GM21515 (cell line): ENCODE measurements around the gene PKHD1.

Experiments used
- ATAC-seq: cut with Tn5 transposase; IDR thresholded peaks from one replicate; pipeline ENCODE4 v1.9.1; 2021; ENCODE audit not compliant: unreplicated experiment

The PKHD1 gene

DNA sequence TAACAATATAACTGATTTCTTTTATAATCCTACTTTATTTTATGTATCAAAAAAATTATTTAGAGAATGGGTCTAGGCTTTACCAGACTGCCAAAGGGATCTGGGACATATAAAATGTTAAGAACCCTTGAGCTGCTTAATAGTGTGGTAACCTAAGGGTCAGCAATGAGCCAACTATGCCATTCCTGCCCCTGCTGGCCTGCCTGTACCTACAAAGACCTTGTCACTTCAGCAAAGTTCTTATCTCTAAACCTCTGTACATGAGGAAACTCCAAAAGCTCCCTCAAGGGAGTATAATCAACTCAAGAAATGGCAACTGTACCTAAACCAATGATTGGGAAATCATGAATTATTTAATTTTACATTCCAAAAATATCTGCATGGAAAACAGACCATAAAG, 266.9 kb downstream of the PKHD1 start:
- ATAC-seq = no peak

DNA sequence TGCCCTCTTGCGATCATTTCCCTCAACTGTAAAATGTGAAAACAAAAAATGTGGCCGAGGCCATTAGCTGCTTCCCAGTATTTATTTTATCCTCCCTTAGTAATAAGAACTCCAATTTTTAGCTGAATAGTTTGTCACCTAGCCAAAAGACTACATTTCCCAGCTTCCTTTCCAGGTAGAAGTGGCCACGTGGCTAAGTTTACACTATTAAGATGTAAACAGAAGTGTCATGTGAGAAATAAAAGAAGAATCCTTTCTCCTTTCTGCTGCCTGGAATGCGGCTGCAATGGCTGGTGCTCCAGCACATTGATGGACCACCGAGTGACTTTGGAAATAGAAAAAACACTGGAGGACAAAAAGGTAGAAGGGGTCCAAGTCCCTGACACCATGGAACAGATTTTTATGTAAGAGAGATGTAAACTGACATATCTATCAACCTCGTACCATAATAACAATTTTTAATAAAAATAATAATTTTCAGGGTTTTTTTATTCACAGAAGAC, 268.8 kb downstream of the PKHD1 start:
- ATAC-seq = no peak

DNA sequence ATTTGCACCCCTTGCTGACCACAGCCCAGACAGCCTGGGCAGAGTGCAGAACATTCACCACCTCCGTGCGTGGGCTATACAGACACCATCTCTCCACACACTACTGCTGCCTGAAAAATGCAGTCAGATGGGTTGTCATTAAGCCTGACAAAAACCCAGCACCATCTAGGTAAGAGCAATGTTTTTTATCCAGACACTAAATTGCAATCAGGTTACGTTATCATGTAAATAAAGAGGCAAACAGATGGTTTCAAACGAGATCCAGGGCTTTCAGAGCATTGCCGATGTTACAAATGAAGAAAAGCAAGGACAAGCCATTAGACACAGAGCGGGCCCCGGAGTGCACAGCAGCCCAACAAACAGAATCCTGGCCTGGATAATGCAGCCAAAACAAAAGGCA, 269.6 kb downstream of the PKHD1 start:
- no peak for ATAC-seq

DNA sequence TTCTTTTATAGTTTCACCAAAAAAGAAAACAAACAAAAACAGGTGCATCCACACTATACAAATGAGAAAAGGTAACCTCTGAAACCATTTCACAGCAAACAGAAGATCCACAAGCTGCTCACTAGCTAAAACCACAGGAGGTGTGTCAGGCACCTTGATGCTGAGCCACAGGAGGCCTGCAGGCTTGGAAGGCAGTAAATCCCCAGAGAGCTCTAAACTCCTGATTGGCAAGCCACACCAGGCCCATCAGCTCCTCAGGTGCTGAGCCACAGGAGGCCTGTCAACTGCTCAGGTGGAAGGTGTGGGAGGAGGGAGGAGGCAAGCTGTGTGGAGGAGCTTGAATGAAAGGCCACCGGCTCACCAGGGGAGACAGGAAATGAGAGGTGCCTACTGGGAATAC, 273.0 kb downstream of the PKHD1 start:
- ATAC-seq = peak; percentile 77

DNA sequence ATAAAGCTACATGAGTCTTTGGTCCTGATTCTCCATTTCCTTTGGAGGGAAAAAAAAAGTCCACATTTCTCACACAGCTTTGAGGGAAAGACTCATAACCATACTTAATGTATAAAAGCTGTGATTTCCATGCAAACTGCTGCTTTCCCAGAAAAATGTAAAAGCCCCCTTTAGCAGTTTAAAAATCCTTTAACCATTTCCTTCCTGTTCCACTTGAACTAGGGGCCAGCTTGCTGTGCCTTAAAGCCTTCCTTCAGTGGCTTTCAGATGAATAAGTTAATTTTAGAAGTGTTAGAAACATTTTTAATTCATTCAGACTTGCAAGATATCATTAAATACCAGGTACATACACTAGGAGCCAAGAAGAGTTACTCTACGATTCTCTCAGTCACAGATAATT, 273.5 kb downstream of the PKHD1 start:
- ATAC-seq = no peak

DNA sequence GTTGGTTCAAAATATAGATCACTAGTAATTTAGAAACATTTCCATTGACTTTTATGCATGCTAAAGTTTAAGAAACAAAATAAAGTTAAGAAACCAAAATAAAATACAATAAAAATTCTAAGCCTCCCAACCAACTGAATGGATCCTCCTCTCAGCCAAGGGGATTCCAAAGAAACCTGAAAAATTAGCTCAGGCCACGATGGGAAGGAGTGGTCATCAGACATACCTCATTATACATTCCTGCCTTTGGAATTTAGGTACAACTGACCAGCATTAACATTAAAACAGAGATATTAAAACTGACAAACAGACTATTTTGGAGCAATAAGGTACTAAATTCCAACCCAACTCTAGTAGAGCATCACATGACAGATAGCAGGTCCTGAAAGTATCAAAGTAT, 275.2 kb downstream of the PKHD1 start:
- no peak for ATAC-seq

DNA sequence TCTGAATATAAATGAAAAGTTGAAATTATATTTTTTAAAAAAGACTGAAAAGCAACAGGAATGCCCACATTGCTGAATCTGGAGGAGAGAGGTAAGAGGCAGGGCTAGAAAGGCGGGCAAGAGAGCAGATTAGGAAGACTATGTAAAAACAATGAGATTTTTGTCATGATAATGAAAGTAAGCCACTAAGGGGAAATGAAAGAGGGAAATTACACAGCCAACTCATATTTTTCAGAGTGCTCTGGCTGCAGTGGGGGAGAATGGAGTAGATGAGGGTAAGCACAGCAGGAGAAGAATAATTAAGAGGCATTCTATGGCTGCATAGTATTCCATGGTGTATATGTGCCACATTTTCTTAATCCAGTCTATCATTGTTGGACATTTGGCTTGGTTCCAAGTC, 281.9 kb downstream of the PKHD1 start:
- ATAC-seq = peak; percentile 88

DNA sequence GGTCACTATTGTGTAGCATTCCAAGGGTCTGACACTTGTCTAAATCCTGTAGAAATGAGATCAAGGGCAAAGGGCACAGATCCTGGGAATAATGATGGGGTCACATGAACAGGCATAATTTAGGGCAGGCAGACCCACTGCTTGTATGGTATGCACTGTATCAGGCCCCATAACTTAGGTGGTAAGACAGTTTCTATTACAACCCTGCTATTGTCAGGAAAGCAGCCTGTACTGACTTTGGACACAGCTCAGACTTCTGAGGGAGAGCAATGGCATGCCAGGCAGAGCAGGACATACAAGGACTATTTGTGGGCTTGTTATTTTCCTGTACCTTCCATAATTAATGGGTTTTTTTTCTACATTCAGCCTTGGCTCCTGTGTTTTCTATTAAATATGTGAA, 286.8 kb downstream of the PKHD1 start:
- ATAC-seq = no peak

DNA sequence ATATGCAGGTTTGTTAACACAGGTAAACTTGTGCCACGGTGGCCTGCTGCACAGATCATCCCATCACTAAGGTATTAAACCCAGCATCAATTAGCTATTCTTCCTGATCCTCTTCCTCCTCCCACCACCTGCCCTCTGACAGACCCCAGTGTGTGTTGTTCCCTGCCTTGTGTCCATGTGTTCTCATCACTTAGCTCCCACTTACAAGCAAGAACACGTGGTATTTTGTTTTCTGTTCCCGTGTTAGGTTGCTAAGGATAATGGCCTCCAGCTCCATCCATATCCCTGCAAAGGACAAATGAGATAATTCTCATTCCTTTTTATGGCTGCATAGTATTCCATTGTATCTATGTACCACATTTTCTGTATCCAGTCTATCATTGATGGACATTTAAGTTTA, 294.0 kb downstream of the PKHD1 start:
- ATAC-seq = no peak

DNA sequence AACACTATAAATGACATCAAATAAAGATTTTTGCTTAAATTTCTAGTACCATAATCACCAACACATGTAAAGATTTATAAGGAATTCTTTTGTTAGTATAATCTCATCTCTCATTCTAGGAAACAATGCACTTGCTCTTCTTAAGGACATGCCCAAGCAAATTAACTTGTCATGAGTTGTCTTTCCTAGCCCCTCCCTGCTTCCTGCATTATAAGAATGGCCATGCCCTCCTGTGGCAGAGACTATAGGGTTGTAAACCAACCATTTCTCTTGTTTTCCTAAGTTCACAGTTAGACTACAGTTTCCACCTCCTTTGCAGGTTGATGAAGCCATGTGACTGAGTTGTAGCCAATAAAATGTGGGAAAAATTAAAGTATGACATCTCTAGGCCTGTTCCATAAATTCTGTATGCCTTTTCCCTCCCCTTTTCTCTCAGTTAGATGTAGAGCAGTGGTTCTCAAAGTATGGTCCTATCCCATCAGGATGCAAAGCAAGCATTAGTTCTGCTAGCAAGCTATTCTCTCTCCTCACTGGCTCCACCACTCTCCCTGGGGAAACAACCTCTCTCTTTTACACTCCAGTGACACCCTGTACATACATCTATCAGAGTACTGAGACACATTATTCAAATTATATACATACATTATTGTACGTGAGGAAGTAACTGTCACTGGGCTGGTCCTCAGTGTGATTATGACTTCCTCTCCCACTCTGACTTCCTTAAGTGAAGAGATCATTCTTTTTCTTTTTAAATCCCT, 295.0 kb downstream of the PKHD1 start:
- ATAC-seq = no peak

DNA sequence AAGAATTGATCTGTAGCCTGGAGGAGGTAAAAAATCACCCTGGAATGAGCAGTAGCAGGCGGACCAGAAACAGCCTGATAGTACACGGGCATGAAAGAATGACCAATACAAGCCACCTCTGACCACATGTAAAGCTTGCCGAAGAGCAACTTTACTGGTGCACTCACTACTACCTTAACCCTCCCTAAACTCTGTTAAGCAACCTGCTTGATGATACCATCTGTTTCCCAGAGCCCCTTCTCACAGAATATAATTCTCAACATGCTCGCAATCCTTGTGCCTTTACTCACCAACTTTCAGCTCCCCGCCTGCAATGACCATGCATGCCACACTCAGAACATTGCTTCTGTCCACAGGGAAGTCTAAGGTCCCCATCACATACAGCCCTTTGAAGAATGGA, 296.5 kb downstream of the PKHD1 start:
- no peak for ATAC-seq

DNA sequence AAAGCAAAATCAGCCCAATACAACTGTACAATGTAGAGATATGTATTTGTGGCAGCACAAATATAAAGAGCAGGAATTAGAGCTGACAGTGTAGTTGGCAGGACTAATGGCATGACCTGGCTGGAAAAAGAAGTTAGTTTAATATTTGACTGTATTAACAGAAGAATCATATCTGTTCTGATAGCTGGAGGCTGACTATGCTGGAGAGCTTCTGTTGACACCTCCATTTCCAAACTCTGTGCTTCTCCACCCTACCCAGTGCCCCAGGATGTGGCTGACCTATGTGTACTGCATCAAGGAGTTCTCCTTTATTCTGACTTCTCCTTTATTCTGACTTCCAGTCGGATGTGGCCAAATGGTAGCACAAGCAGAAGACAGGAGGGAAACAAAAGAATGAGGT, 299.3 kb downstream of the PKHD1 start:
- ATAC-seq = no peak

DNA sequence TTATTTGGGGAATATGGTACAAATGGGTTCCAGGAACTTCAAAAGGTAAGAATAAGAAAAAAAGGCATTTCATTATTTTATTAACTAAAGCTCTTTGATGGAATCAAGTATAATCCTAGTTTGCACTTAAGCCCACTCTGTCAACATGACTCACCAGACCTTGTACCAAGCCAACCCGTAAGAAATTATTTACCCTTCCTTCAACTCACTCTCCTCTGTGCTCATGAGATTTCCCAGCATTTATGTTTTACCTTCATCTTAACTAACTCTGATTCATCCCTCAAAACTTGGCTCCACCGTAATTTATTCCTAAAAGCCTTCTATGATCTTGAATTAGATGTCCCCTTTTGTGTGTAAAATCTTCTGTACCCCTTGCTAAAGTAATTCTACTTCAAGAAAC, 308.7 kb downstream of the PKHD1 start:
- ATAC-seq = no peak

DNA sequence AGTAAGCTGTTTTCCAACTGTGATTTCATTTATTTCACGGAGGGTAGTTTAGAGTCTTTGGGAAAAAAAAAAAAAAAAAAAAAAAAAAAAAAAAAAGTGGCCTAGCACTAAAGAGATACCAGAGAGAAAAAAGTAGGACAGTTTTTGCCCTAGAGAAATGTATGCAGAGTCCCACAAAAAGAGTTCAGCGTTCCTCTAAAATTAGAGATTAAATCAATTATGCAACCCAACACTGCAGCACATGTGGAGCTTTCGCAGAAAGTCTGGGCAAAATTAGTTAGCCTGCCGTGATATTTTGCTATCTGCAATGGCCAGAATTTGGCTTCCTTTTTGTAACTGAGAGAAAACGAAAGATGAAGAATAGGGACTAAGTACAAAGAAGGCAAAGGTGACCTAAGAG, 309.8 kb downstream of the PKHD1 start:
- ATAC-seq = no peak

DNA sequence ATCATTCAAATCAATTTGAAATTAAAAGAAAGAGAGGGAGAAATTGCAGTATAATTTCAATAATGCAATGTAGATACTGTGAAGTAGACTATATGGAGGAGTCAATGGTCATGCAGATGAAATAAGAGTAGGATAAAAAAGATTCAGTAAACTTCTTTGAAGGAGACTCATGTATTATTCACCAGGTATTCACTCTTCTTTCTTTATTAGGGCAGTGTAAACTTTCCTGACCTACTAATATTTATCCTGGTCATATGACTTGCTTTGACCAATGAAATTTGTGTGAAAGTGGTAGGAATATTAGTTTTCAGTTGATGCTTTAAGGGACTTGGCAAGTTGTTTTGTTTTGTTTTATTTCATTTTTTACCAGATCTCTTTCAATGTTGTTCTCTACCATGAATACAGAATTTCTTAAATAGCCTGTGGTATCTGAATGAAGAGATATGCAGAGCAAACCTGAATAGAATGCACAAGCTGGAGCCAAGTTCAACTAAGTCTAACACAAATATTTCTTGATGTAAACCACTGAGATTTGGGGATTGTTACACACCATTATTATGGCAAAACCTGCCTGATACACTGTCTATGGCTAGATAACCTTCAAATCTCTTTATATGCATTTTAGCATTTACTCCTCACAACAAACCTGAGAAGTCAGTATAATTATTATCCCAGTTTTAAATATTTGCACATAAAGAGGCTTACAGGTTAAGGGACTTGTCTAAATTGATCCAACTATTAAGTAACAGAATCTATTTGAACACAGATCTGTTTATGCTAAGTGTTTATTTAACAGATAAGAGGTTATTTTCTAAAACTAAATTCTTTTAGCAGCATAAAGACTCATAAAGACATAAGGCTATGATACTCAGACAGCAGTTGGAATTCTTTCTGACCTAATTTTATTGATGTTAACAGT, 311.2 kb downstream of the PKHD1 start:
- ATAC-seq = no peak

DNA sequence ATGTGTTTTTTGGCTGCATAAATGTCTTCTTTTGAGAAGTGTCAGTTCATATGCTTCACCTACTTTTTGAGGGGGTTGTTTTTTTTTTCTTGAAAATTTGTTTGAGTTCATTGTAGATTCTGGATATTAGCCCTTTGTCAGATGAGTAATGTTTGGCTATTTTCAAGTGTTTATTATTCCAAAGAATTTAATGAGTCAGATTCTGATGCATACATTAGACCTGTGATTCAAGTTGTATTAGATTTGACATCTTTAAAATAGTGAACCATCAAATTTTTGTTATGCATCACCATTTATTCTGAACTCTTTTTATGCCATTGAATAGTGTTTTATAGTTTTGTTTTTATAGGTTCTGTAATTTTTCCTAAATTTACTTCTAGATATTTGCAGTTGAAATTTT, 319.3 kb downstream of the PKHD1 start:
- no peak for ATAC-seq

DNA sequence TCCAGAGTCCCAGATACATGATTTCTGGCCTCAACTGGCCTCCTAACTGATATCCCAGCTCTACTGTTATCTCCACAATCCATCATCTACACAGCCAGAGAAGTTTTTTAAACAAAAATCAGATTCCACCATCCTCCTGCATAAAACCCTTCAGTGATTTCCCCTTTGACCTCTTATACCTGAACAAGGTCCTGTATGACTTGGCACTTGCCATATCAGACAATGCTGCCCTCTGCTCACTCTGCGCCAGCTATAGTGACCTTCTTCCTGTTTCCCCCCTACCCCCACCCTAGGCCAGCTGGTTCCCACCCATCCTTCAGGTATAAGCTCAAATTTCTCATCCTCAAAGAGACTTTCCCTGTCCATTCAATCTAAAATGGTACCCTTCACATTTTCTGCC, 322.2 kb downstream of the PKHD1 start:
- no peak for ATAC-seq

DNA sequence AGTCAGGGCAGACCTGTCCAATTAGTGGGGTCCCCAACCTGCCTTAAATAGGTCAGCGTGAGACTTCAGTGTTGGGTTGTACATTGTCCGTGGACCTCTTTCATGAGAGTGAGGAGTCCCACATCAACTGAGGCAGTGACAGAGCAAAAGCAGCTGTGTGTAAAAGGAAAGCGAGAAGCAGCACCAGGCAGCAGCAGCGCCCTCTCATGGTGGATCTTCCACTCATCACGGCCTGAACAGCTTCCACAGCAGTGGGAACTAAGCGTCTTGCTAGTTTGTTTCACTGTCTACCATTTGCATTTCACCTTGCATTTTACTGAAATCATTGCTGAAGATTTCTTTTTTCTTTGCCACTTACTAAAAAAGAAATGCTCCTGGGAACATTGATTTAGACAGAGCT, 333.8 kb downstream of the PKHD1 start:
- no peak for ATAC-seq

DNA sequence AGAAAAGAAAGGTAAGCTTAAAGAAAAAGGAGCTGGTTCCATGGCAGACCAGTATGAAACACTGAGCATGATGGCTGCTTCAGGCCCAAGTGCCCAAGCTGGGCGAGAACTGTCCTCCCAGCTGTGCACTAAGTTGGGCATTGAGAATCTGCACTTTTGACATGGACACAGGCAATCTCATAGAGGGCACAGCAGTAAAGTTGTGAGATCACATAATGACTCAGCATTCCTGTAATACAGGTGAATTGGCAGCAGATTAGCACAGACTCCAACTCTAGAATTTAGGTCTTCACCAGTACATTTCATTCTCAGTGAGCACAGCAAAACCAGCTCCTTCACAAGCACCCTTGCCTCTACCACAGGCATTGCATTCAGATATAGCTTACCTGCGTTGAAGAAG, 343.4 kb downstream of the PKHD1 start:
- ATAC-seq = no peak

DNA sequence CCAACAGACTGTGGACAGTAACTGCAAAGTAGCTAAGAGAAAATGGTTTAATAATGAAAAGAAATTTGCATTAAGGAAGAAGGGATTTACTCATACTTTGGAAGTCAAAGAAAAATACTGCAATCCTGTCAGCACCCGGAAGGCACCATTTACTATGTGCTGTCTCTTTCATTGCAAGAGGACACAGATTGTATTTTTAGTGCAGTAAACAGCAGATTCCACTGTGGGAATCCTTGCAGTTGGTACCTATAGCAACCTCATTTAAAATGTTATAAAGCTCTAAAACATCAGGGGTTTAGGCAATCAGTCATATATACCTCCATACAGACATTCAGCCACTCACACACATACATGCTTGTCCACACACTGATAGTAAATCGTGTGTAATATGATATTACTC, 346.8 kb downstream of the PKHD1 start:
- no peak for ATAC-seq

DNA sequence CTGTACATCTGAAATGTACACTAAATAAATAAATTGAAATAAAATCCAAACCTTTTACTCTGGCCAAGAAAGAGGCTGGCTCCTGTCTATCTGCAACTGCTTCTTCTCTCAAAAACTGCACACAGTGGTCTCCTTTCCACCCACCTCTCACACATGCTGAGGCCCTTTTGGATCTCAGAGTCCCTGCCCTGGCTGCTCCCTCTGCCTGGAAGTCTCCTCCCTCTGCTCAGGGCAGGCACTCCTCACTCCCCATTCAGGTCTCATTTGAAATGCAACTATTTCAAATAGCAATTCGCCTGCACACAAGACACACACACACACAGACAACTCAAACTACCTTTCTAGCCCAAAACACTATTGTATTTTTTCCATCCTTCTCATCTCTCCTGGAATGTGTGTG, 348.8 kb downstream of the PKHD1 start:
- ATAC-seq = no peak
